Activated CD4-positive, alpha-beta T cell treated with anti-CD3 and anti-CD28 coated beads, Interleukin-2, Interleukin-6, amounts not matched to agents 100 ng/mL and 50 ng/mL, durations not matched to agents 16 hours and 8 hours (primary cell): Measurements from ENCODE around the gene GRID1.

Source experiments
- DNase-seq: peaks from one replicate; pipeline ENCODE4 v3.0.0-alpha.2; 2020

GRID1 gene

GRCh38 chr10:85604136-85604725, 762.4 kb downstream of the GRID1 start:
- DNase-seq = no peak

GRCh38 chr10:85603151-85603940, 763.2 kb downstream of the GRID1 start:
- no peak for DNase-seq

GRCh38 chr10:85602713-85603112, 763.9 kb downstream of the GRID1 start:
- no peak for DNase-seq

- no peak for DNase-seq
These were observed 764.3 kb downstream of the GRID1 start for GRCh38 chr10:85602306-85602705.

GRCh38 chr10:85601526-85601925, 765.1 kb downstream of the GRID1 start:
- no peak for DNase-seq

- DNase-seq = no peak
These were observed 765.9 kb downstream of the GRID1 start for GRCh38 chr10:85600744-85601081.

- no peak for DNase-seq
These were observed 766.4 kb downstream of the GRID1 start for GRCh38 chr10:85600026-85600743.

GRCh38 chr10:85599081-85599480, 767.5 kb downstream of the GRID1 start:
- no peak for DNase-seq

GRCh38 chr10:85598646-85599045, 767.9 kb downstream of the GRID1 start:
- no peak for DNase-seq

- no peak for DNase-seq
These were observed 769.6 kb downstream of the GRID1 start for GRCh38 chr10:85597006-85597405.

- no peak for DNase-seq
These were observed 770.2 kb downstream of the GRID1 start for GRCh38 chr10:85596389-85596788.

GRCh38 chr10:85594239-85594638, 772.4 kb downstream of the GRID1 start:
- peak; percentile 19 for DNase-seq

GRCh38 chr10:85593226-85593772, 773.3 kb downstream of the GRID1 start:
- no peak for DNase-seq

GRCh38 chr10:85581371-85581770, 785.2 kb downstream of the GRID1 start:
- DNase-seq = no peak

- DNase-seq = no peak
These were observed 786.0 kb downstream of the GRID1 start for GRCh38 chr10:85580585-85580984.

- DNase-seq = no peak
These were observed 787.7 kb downstream of the GRID1 start for GRCh38 chr10:85578860-85579259.

GRCh38 chr10:85575441-85575840, 791.2 kb downstream of the GRID1 start:
- no peak for DNase-seq

- no peak for DNase-seq
These were observed 795.7 kb downstream of the GRID1 start for GRCh38 chr10:85570871-85571270.

GRCh38 chr10:85565381-85565780, 801.2 kb downstream of the GRID1 start:
- no peak for DNase-seq

- DNase-seq = no peak
These were observed 808.1 kb downstream of the GRID1 start for GRCh38 chr10:85558533-85558932.

GRCh38 chr10:85557706-85558105, 808.9 kb downstream of the GRID1 start:
- no peak for DNase-seq

GRCh38 chr10:85557077-85557476, 809.5 kb downstream of the GRID1 start:
- DNase-seq = no peak
